NOMO-1 treated with DMSO at 0.1 percent for 48 hours (cell line): ENCODE measurements around the gene FUT1.
"Not testable (repeated sequence)": the region's sequence is repeated elsewhere in the genome, so short reads cannot be mapped to it uniquely, and the experiment has no call there.

Experiments used
- DNase-seq: peaks from one replicate; lab custom pipeline; 2025; ENCODE audit not compliant: unreplicated experiment; lab: John Stamatoyannopoulos, UW

FUT1 gene

GRCh38 chr19:48752496-48753365 is at the start of gene FUT1:
TSS of gene FUT1 (minus strand) at chr19:48752641. CDS start at chr19:48751281, 1,360 bp downstream.
- no peak for DNase-seq

- no peak for DNase-seq
These were observed 47.2 kb upstream of the FUT1 start for GRCh38 chr19:48799358-48800300.

- DNase-seq = no peak
These were observed 46.5 kb upstream of the FUT1 start for GRCh38 chr19:48798937-48799336.

GRCh38 chr19:48797103-48797502 is 44.7 kb upstream of the FUT1 start:
- no peak for DNase-seq

- no peak for DNase-seq
These were observed 44.0 kb upstream of the FUT1 start for GRCh38 chr19:48796298-48797083.

GRCh38 chr19:48795685-48796070 is 43.2 kb upstream of the FUT1 start:
- no peak for DNase-seq

- peak; percentile 82 for DNase-seq
These were observed 42.7 kb upstream of the FUT1 start for GRCh38 chr19:48795055-48795684.

- no peak for DNase-seq
These were observed 41.9 kb upstream of the FUT1 start for GRCh38 chr19:48794291-48794690.

- DNase-seq = no peak
These were observed 40.8 kb upstream of the FUT1 start for GRCh38 chr19:48793271-48793670.

GRCh38 chr19:48787331-48787730 is 34.9 kb upstream of the FUT1 start:
- DNase-seq = not testable (repeated sequence)

- not testable (repeated sequence) for DNase-seq
These were observed 34.0 kb upstream of the FUT1 start for GRCh38 chr19:48786422-48786821.

GRCh38 chr19:48784527-48784926 is 32.1 kb upstream of the FUT1 start:
- DNase-seq = no peak

- DNase-seq = peak; percentile 46
These were observed 28.4 kb upstream of the FUT1 start for GRCh38 chr19:48780631-48781391.

GRCh38 chr19:48779636-48780035 is 27.2 kb upstream of the FUT1 start:
- no peak for DNase-seq

GRCh38 chr19:48777720-48778119 is 25.3 kb upstream of the FUT1 start:
- no peak for DNase-seq

GRCh38 chr19:48777139-48777538 is 24.7 kb upstream of the FUT1 start:
- DNase-seq = no peak

- DNase-seq = no peak
These were observed 20.1 kb upstream of the FUT1 start for GRCh38 chr19:48772503-48772953.

- no peak for DNase-seq
These were observed 18.5 kb upstream of the FUT1 start for GRCh38 chr19:48770734-48771472.

- DNase-seq = no peak
These were observed 17.8 kb upstream of the FUT1 start for GRCh38 chr19:48770266-48770665.
